Hepatocyte (in vitro differentiated cells): ENCODE measurements around the gene ABLIM2. TPM values are rescaled to one million over a fixed set of nuclear protein-coding genes. Genes with fewer than 3 reads are reported as not detected.

Source experiments
- DNase-seq: peaks from one replicate; pipeline ENCODE4 v3.0.0-alpha.2; 2016; ENCODE audit warnings: low spot score
- H2AFZ ChIP-seq: fragments of 200-600 bp; sonication (generic); 2 replicates; pipeline ENCODE4 v1.6.0; 2016; ENCODE audit warnings: antibody characterized with exemption, mild to moderate bottlenecking
- H3K27ac ChIP-seq: fragments of 200-600 bp; sonication (generic); 2 replicates; pipeline ENCODE4 v1.5.1; 2016; ENCODE audit warnings: mild to moderate bottlenecking
- H3K27me3 ChIP-seq: fragments of 200-600 bp; sonication (generic); 2 replicates; pipeline ENCODE4 v1.6.1; 2016
- H3K36me3 ChIP-seq: fragments of 200-600 bp; sonication (generic); replicated peaks from 2 replicates; pipeline ENCODE4 v1.5.1; 2016; ENCODE audit warnings: low read depth; ENCODE audit not compliant: insufficient read depth
- H3K4me1 ChIP-seq: fragments of 200-600 bp; sonication (generic); 2 replicates; pipeline ENCODE4 v1.5.1; 2016; ENCODE audit warnings: mild to moderate bottlenecking, moderate library complexity; ENCODE audit not compliant: insufficient read depth
- H3K4me2 ChIP-seq: fragments of 200-600 bp; sonication (generic); 2 replicates; pipeline ENCODE4 v1.6.0; 2016
- H3K4me3 ChIP-seq: fragments of 200-600 bp; sonication (generic); 2 replicates; pipeline ENCODE4 v1.5.1; 2016; ENCODE audit warnings: mild to moderate bottlenecking
- H3K79me2 ChIP-seq: fragments of 200-600 bp; sonication (generic); 2 replicates; pipeline ENCODE4 v1.6.0; 2017; ENCODE audit warnings: mild to moderate bottlenecking
- H3K9me2 ChIP-seq: fragments of 200-600 bp; sonication (generic); replicated peaks from 2 replicates; pipeline ENCODE4 v1.6.0; 2017; ENCODE audit warnings: mild to moderate bottlenecking; ENCODE audit not compliant: insufficient read depth
- H3K9me3 ChIP-seq: fragments of 200-600 bp; sonication (generic); 2 replicates; pipeline ENCODE4 v1.5.1; 2016; ENCODE audit warnings: low read depth, mild to moderate bottlenecking
- H4K20me1 ChIP-seq: fragments of 200-600 bp; sonication (generic); 2 replicates; pipeline ENCODE4 v1.6.0; 2016; ENCODE audit warnings: mild to moderate bottlenecking; ENCODE audit not compliant: insufficient read depth, poor library complexity, severe bottlenecking
- CTCF ChIP-seq: fragments of 200-600 bp; sonication (generic); IDR thresholded peaks from 2 replicates; pipeline ENCODE4 v1.5.1; 2016; ENCODE audit warnings: antibody characterized with exemption, mild to moderate bottlenecking; ENCODE audit not compliant: poor library complexity
- EZH2 ChIP-seq: fragments of 200-600 bp; sonication (generic); IDR thresholded peaks from 2 replicates; pipeline ENCODE4 v1.6.1; 2016; ENCODE audit warnings: antibody characterized with exemption, mild to moderate bottlenecking, borderline replicate concordance
- EZH2phosphoT487 ChIP-seq: fragments of 200-600 bp; sonication (generic); IDR thresholded peaks from one replicate; pipeline ENCODE4 v1.6.1; 2018; ENCODE audit warnings: antibody characterized with exemption, mild to moderate bottlenecking, low read depth, moderate library complexity; ENCODE audit not compliant: unreplicated experiment, severe bottlenecking
- WGBS: methylation state at CpG from one replicate; pipeline ENCODE4 v1.1.6; 2016; ENCODE audit warnings: low lambda C conversion rate; ENCODE audit errors: missing lambda C conversion rate; 5-methylcytosine and 5-hydroxymethylcytosine counted together
- polyA plus RNA-seq: library from polyadenylated mRNA; unstranded; fragments of >200 nt; fragmentation: Nextera tagmentation; extraction: Ambion mirVana; gene quantifications from 2 replicates; pipeline ENCODE4 v1.2.1, GENCODE V29; 2016
- total RNA-seq: library from RNA; depleted of rRNA; stranded (reverse); fragments of >200 nt; gene quantifications from 2 replicates; pipeline ENCODE4 v1.2.3, GENCODE V29; 2014

The ABLIM2 gene
- total and polyA plus RNA-seq, 2 experiments from 2014 or later = 1.7 to 2.0 TPM

GRCh38 chr4:8001564-8002355, 156.9 kb downstream of the ABLIM2 start:
- no peak overlapping the region for H2AFZ ChIP-seq
- H3K9me2 ChIP-seq = no peaks in the 10 kb centered on the region
- H3K9me3 ChIP-seq = no peaks in the 10 kb centered on the region
- no peaks in the 10 kb centered on the region for H3K36me3 ChIP-seq
- H3K4me2 ChIP-seq = no peak overlapping the region
- no peaks in the 10 kb centered on the region for H4K20me1 ChIP-seq
- H3K4me3 ChIP-seq = no peak overlapping the region
- no peaks in the 10 kb centered on the region for H3K27me3 ChIP-seq
- 86% methylated on average over 15 of the region's 15 CpGs for WGBS
- H3K4me1 ChIP-seq = no peaks in the 10 kb centered on the region
- no peak overlapping the region for H3K27ac ChIP-seq
- DNase-seq = no peak
- no peaks in the 10 kb centered on the region for H3K79me2 ChIP-seq
- TF ChIP-seq EZH2phosphoT487 (no peak), EZH2 (no peak)

- Histone ChIP-seq H3K27ac (no peak overlapping the region), H3K36me3 (no peaks in the 10 kb centered on the region), H3K4me3 (no peak overlapping the region), H4K20me1 (no peaks in the 10 kb centered on the region), H3K27me3 (no peaks in the 10 kb centered on the region), H3K79me2 (no peaks in the 10 kb centered on the region), H2AFZ (no peak overlapping the region), H3K9me3 (no peaks in the 10 kb centered on the region), H3K9me2 (no peaks in the 10 kb centered on the region), H3K4me1 (no peaks in the 10 kb centered on the region), H3K4me2 (no peak overlapping the region)
- TF ChIP-seq CTCF (no peak), EZH2phosphoT487 (no peak), EZH2 (no peak)
- 84% methylated on average over 25 of the region's 25 CpGs for WGBS
- DNase-seq = no peak
These were observed 157.7 kb downstream of the ABLIM2 start for GRCh38 chr4:8000721-8001491.

- Histone ChIP-seq H3K4me3 (no peak overlapping the region), H3K27ac (no peak overlapping the region), H3K9me3 (no peaks in the 10 kb centered on the region), H3K36me3 (no peaks in the 10 kb centered on the region), H4K20me1 (no peaks in the 10 kb centered on the region), H3K4me1 (no peaks in the 10 kb centered on the region), H3K9me2 (no peaks in the 10 kb centered on the region), H2AFZ (no peak overlapping the region), H3K27me3 (no peaks in the 10 kb centered on the region), H3K79me2 (no peaks in the 10 kb centered on the region), H3K4me2 (no peak overlapping the region)
- no peak for DNase-seq
- no peak for TF ChIP-seq CTCF
- no peak for TF ChIP-seq EZH2
- no peak for TF ChIP-seq EZH2phosphoT487
- 88% methylated on average over 8 of the region's 8 CpGs for WGBS
These were observed 158.4 kb downstream of the ABLIM2 start for GRCh38 chr4:8000247-8000646.

GRCh38 chr4:7999695-8000094, 158.9 kb downstream of the ABLIM2 start:
- Histone ChIP-seq H3K36me3 (no peaks in the 10 kb centered on the region), H3K27ac (no peak overlapping the region), H3K4me1 (no peaks in the 10 kb centered on the region), H4K20me1 (no peaks in the 10 kb centered on the region), H3K27me3 (no peaks in the 10 kb centered on the region), H2AFZ (no peak overlapping the region), H3K9me3 (no peaks in the 10 kb centered on the region), H3K4me3 (no peak overlapping the region), H3K4me2 (no peak overlapping the region), H3K9me2 (no peaks in the 10 kb centered on the region), H3K79me2 (no peaks in the 10 kb centered on the region)
- no peak for DNase-seq
- TF ChIP-seq CTCF = no peak
- no peak for TF ChIP-seq EZH2phosphoT487
- TF ChIP-seq EZH2 = no peak
- 96% methylated on average over 8 of the region's 8 CpGs for WGBS
